ENCODE measurements around the gene KIF4A.

DNA sequence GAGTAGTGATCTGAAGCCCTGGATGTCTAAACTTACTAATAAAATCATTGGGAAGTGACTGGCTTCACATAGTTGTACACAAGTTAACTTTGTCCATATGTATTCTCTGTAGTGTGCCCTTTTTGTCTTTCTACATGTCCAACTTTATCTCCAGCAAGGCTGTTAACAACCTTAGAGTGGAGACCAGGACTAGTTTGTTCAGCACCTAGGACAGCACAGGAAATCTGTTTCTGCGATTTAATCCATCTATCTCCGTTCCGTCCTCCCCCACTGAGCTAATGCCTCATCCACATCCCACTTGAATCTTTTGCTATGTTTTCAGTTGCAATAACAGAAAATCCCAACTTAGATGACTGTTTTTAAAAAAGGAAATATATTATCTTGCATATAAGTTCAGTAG, 25.1 kb upstream of the KIF4A start:
- TF ChIP-seq, protein P1, sequence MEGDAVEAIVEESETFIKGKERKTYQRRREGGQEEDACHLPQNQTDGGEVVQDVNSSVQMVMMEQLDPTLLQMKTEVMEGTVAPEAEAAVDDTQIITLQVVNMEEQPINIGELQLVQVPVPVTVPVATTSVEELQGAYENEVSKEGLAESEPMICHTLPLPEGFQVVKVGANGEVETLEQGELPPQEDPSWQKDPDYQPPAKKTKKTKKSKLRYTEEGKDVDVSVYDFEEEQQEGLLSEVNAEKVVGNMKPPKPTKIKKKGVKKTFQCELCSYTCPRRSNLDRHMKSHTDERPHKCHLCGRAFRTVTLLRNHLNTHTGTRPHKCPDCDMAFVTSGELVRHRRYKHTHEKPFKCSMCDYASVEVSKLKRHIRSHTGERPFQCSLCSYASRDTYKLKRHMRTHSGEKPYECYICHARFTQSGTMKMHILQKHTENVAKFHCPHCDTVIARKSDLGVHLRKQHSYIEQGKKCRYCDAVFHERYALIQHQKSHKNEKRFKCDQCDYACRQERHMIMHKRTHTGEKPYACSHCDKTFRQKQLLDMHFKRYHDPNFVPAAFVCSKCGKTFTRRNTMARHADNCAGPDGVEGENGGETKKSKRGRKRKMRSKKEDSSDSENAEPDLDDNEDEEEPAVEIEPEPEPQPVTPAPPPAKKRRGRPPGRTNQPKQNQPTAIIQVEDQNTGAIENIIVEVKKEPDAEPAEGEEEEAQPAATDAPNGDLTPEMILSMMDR (IDR thresholded peaks at IDR 0.05) = no peak
- TF ChIP-seq POLR2A (IDR thresholded peaks at IDR 0.05) = no peak

Measured in Peyer's patch (tissue), 4 donors.